Right lobe of liver (tissue), 6 donors: ENCODE measurements around the gene CKMT2. TPM values are rescaled to one million over a fixed set of nuclear protein-coding genes. Genes with fewer than 3 reads are reported as not detected.

Experiments
- ATAC-seq, 4 donors: fragments of 200-7000 bp; cut with Tn5 transposase; one replicate each; pipeline ENCODE4 v1.9.1; 2020; ENCODE audit warnings: mild to moderate bottlenecking in 4 of 4, moderate library complexity in 4 of 4
- DNase-seq, 3 donors: peaks; one replicate each; pipeline ENCODE4 v3.0.0-alpha.2; 2020
- H3K27ac ChIP-seq, 3 donors: fragments of 200-600 bp; one replicate each; pipeline ENCODE4 v1.8.0; 2022
- H3K27me3 ChIP-seq, 2 donors: fragments of 200-600 bp; one replicate each; pipeline ENCODE4 v1.8.0; 2022
- H3K36me3 ChIP-seq, 4 donors: fragments of 200-600 bp; sonication (generic) in 1 of 4; one replicate each; pipeline versions ENCODE4 v1.5.1 to v1.8.0; 2017 to 2022; ENCODE audit warnings: control low read depth in 1 of 4
- H3K4me1 ChIP-seq, 4 donors: fragments of 200-600 bp; sonication (generic) in 1 of 4; one replicate each; pipeline versions ENCODE4 v1.5.1 to v1.8.0; 2017 to 2022; ENCODE audit warnings: control low read depth in 1 of 4
- H3K4me3 ChIP-seq, 3 donors: fragments of 200-600 bp; one replicate each; pipeline ENCODE4 v1.8.0; 2022
- H3K9me3 ChIP-seq, 4 donors: fragments of 200-600 bp; sonication (generic) in 1 of 4; one replicate each; pipeline versions ENCODE4 v1.5.1 to v1.8.0; 2017 to 2022; ENCODE audit warnings: control low read depth in 1 of 4
- CTCF ChIP-seq, 4 donors: fragments of 200-600 bp in 3 of 4; fragments of 450-650 bp in 1 of 4; IDR thresholded peaks; one replicate each; pipeline versions ENCODE4 v1.5.1 to v1.8.0; 2016 to 2022; ENCODE audit warnings: antibody characterized with exemption in 4 of 4, mild to moderate bottlenecking in 2 of 4
- POLR2A ChIP-seq: fragments of 450-650 bp; IDR thresholded peaks from one replicate; pipeline ENCODE4 v1.6.1; 2017; ENCODE audit warnings: antibody characterized with exemption, mild to moderate bottlenecking
- WGBS: methylation state at CpG from one replicate; pipeline ENCODE4 v1.1.6; 2018; ENCODE audit warnings: low coverage, low lambda C conversion rate; ENCODE audit not compliant: insufficient coverage; ENCODE audit errors: missing lambda C conversion rate; 5-methylcytosine and 5-hydroxymethylcytosine counted together
- intact Hi-C, 2 donors: fragments of 100-400 bp; cut with DNase I; formaldehyde crosslinking; loops; one replicate each; pipeline versions ENCODE4 v1.11.2 to v1.14.1; 2022
- total RNA-seq, 6 experiments: library from RNA; depleted of rRNA in 2 of 6; stranded (reverse); fragments of >200 nt in 2 of 6; fragmentation: NEBNext Ultra II Directional in 3 of 6; extraction: Animal tissue kit (Norgen Biotek cat#: 25700) in 3 of 6; gene quantifications; one replicate each; pipeline versions ENCODE4 v1.1.0 to v1.2.4, GENCODE V29; 2016 to 2023
- donor health status: DM: no; HTN: yes; CAD: no.
- donor health status: DM: no; HTN: no; CAD: no.
- donor health status: DM: no; HTN: no; CAD: no.
- donor health status: DM: no; HTN: yes; CAD: no.
- donor health status: DM: no; HTN: yes; CAD: no.

Gene CKMT2
- total RNA-seq, 6 experiments from 2014 or later: 0.39 to 1.8 (median 0.80) TPM

GRCh38 chr5:81234299-81234698 is 1.2 kb downstream of the CKMT2 start:
- Histone ChIP-seq H3K36me3 (no peaks in the 10 kb centered on the region), H3K27me3 (no peaks in the 10 kb centered on the region), H3K4me1 (peaks cover 0 to 8% (median 0%) of the 10 kb centered on the region in 4 donors), H3K4me3 (no peak overlapping the region), H3K9me3 (no peaks in the 10 kb centered on the region), H3K27ac (no peak overlapping the region)
- ATAC-seq (no peak), DNase-seq (no peak)
- WGBS: 64% methylated on average over 5 of the region's 7 CpGs
- intact Hi-C loops: no loop called here
- TF ChIP-seq POLR2A (no peak), CTCF (IDR thresholded peaks at IDR 0.05) (no peak)

- no peak for DNase-seq
- Histone ChIP-seq H3K4me1 (peaks cover 0 to 8% (median 0%) of the 10 kb centered on the region in 4 donors), H3K9me3 (no peaks in the 10 kb centered on the region), H3K27ac (no peak overlapping the region), H3K4me3 (no peak overlapping the region), H3K36me3 (no peaks in the 10 kb centered on the region), H3K27me3 (no peaks in the 10 kb centered on the region)
- no peak for ATAC-seq
- WGBS: 67% methylated on average over 1 of the region's 3 CpGs
- intact Hi-C loops: no loop called here
- TF ChIP-seq CTCF (IDR thresholded peaks at IDR 0.05) (no peak), POLR2A (no peak)
Measured at GRCh38 chr5:81234801-81235200, 1.7 kb downstream of the CKMT2 start.

- ATAC-seq: peak; percentile 21 to 55 (median 40)
- Histone ChIP-seq H3K27ac (no peak overlapping the region), H3K36me3 (no peaks in the 10 kb centered on the region), H3K9me3 (no peaks in the 10 kb centered on the region), H3K27me3 (no peaks in the 10 kb centered on the region), H3K4me1 (peaks cover 0 to 8% (median 0%) of the 10 kb centered on the region in 4 donors), H3K4me3 (no peak overlapping the region)
- WGBS: 45% methylated on average over 7 of the region's 10 CpGs
- TF ChIP-seq CTCF (IDR thresholded peaks at IDR 0.05) (no peak), POLR2A (no peak)
- DNase-seq: peak in 1 of 3 donors; percentile 53
- intact Hi-C loops: no loop called here
Measured at GRCh38 chr5:81235287-81236072, 2.4 kb downstream of the CKMT2 start.

GRCh38 chr5:81238460-81238859 is 5.3 kb downstream of the CKMT2 start:
- Histone ChIP-seq H3K9me3 (no peaks in the 10 kb centered on the region), H3K4me1 (peaks cover 0 to under 1% (median 0%) of the 10 kb centered on the region in 4 donors), H3K27ac (no peak overlapping the region), H3K4me3 (no peak overlapping the region), H3K27me3 (no peaks in the 10 kb centered on the region), H3K36me3 (no peaks in the 10 kb centered on the region)
- intact Hi-C loops: no loop called here
- ATAC-seq: no peak
- TF ChIP-seq CTCF (IDR thresholded peaks at IDR 0.05) (no peak), POLR2A (no peak)
- DNase-seq: no peak
- 93% methylated on average over 3 of the region's 4 CpGs for whole genome bisulfite sequencing
